Right renal pelvis (tissue), 4 donors: ENCODE results near the gene SEMA3B. TPM values are rescaled to one million over a fixed set of nuclear protein-coding genes. Genes with fewer than 3 reads are reported as not detected.
"Not testable (repeated sequence)": the region's sequence is repeated elsewhere in the genome, so short reads cannot be mapped to it uniquely, and the experiment has no call there.

Experiments
- DNase-seq, 4 donors: peaks; one replicate each; pipeline ENCODE4 v3.0.0-alpha.2; 2013; ENCODE audit warnings: low read depth in 4 of 4, low spot score in 3 of 4, missing footprints in 1 of 4
- polyA plus RNA-seq, 4 donors: library from polyadenylated mRNA; unstranded; fragments of 120-200 nt; gene quantifications; one replicate each; pipeline ENCODE4 v1.2.1, GENCODE V29; 2013; ENCODE audit not compliant: insufficient read length in 4 of 4

Gene SEMA3B
- polyA plus RNA-seq, 4 donors = 86.9 to 125 (median 92.2) TPM

- DNase-seq = no peak
These were observed 10.8 kb upstream of the SEMA3B start for GRCh38 chr3:50258029-50258680.

- no peak for DNase-seq
These were observed 10.0 kb upstream of the SEMA3B start for GRCh38 chr3:50258979-50259378.

- no peak for DNase-seq
These were observed 9.4 kb upstream of the SEMA3B start for GRCh38 chr3:50259432-50260026.

GRCh38 chr3:50260027-50260941 is 8.7 kb upstream of the SEMA3B start:
- DNase-seq = peak; percentile 87 to 96 (median 90)

GRCh38 chr3:50260942-50261441 is 8.0 kb upstream of the SEMA3B start:
- DNase-seq = no peak

- no peak for DNase-seq
These were observed 7.4 kb upstream of the SEMA3B start for GRCh38 chr3:50261505-50261904.

- not testable (repeated sequence) for DNase-seq
These were observed 6.7 kb upstream of the SEMA3B start for GRCh38 chr3:50262200-50262599.

GRCh38 chr3:50262778-50263177 is 6.2 kb upstream of the SEMA3B start:
- no peak for DNase-seq

- no peak for DNase-seq
These were observed 5.2 kb upstream of the SEMA3B start for GRCh38 chr3:50263478-50264382.

- DNase-seq = peak; percentile 81 to 93 (median 90)
These were observed 4.5 kb upstream of the SEMA3B start for GRCh38 chr3:50264383-50264963.

GRCh38 chr3:50264964-50265485 is 3.9 kb upstream of the SEMA3B start:
- DNase-seq = no peak

GRCh38 chr3:50265571-50265970 is 3.4 kb upstream of the SEMA3B start:
- DNase-seq = no peak

GRCh38 chr3:50266017-50266416 is 2.9 kb upstream of the SEMA3B start:
- DNase-seq = no peak

GRCh38 chr3:50266836-50267235 is 2.1 kb upstream of the SEMA3B start:
- DNase-seq = no peak

- no peak for DNase-seq
These were observed 1.6 kb upstream of the SEMA3B start for GRCh38 chr3:50267280-50267913.

GRCh38 chr3:50268276-50268675 is 671 bp upstream of the SEMA3B start:
- DNase-seq = no peak

- no peak for DNase-seq
These were observed 513 bp downstream of the SEMA3B start for GRCh38 chr3:50269460-50269859.

- no peak for DNase-seq
These were observed 1.0 kb downstream of the SEMA3B start for GRCh38 chr3:50269977-50270413.
